GM12891 (cell line): Measurements from ENCODE around the gene HAND1.

Experiments
- POLR2A ChIP-seq: IDR thresholded peaks from 2 replicates; pipeline ENCODE4 v1.6.1; 2011; ENCODE audit warnings: low read depth, low read length, control low read depth
- POLR2AphosphoS5 ChIP-seq: IDR thresholded peaks from 2 replicates; pipeline ENCODE4 v1.6.1; 2011; ENCODE audit warnings: low read depth, low read length, control low read depth

DNA sequence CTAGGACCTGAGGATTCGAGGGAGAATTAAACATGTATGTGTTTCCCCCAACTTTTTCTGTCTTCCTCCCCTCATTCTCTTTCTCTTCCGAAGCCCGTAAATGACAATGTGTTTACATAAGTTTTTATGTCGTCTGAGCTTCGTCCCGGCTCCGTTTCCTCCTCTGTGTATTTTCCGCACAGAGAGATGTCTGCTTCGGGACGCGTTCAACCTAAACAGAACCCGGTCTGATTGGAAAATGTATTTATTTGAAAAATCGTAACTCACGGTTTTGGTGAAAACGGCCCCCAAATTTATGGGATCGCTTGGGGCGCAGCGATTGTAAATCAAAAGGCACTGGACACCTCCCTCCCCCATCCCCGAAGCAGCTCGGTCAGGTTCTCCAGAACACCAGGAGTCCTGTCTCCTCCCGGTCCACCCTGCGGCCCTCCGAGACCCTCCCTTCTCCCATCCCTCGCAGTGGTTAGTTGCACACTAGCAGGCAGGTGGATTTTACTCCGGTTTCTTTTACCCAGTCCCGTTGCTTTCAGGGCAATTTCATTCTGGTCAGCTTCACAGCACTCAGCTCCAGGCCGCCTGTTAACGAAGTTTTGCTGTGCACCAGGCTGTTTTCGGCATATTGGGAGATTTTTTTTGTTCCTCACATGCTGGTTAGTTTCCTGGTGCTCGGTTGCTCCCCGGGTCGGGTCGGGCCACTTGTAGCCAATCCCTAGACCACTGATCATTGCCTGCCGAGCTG lies 5.8 kb upstream of the HAND1 start:
- no peak for TF ChIP-seq POLR2A
- TF ChIP-seq POLR2AphosphoS5 = no peak
